GM12874 (cell line): ENCODE results near the gene DYRK4.

ENCODE experiments used
- CTCF ChIP-seq: IDR thresholded peaks from 2 replicates; pipeline ENCODE4 v1.5.1; 2011; ENCODE audit warnings: low read depth, mild to moderate bottlenecking, control low read depth, low read length, moderate library complexity; ENCODE audit not compliant: insufficient read depth

The DYRK4 gene

DNA sequence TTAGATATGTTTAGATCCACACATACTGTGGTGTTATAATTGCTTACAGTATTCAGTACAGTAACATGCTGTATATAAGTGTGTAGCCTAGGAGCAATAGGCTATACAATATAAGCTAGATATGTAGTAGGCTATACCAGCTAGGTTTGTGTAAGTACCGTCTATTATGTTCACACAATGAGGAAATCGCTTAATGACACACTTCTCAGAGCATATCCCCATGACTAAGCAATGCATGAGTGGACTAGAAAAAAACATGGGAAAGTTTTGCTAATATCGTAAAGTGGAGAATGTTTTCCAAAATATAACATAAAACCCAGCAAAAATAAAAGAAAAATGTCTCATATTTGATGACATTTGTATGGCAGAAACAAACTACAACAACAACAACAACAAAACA, 59.5 kb downstream of the DYRK4 start:
- no peak for TF ChIP-seq CTCF

- TF ChIP-seq CTCF, result no peak
Observed at GRCh38 chr12:4626543-4626942, 64.5 kb downstream of the DYRK4 start.

DNA sequence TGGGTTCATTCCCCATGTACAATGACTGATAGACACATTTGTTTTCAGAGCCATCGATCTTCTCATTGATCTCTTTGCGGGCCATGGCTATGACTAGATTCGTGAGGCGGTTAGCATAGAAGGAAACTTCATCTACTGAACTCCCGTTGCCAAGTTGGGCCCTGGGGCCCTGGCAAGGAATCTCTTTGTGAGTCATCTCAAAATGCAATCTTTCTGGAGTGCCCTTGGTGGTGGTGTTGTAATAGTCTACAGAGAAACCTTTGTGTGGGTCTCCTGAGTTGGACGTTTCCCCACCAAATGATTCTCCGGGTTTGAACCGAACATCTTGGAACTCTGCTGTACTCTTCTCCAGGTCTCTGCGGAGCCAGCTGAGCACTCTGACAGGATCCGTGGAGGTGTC, 66.4 kb downstream of the DYRK4 start:
- TF ChIP-seq CTCF, result no peak

DNA sequence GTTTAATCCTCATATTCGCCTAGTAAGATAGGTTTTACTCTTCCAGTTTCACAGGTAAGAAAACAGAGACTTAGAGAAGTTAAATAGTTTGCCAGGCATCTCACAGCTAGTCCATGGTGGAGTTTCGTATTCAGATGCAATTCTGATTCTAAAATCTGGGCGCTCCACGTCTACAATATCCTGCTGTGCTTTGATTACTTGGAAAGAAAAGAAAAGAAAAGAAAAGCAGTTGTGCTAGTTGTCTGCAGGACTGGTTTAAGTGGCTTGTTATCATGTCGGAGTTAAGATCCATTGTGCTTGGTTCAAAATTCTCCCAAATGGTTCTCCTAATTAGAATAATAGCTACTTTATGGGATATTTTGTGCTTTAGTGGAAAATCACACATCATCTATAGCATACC, 68.3 kb downstream of the DYRK4 start:
- no peak for TF ChIP-seq CTCF

- no peak for TF ChIP-seq CTCF
Observed at GRCh38 chr12:4643747-4644146, 81.7 kb downstream of the DYRK4 start.

DNA sequence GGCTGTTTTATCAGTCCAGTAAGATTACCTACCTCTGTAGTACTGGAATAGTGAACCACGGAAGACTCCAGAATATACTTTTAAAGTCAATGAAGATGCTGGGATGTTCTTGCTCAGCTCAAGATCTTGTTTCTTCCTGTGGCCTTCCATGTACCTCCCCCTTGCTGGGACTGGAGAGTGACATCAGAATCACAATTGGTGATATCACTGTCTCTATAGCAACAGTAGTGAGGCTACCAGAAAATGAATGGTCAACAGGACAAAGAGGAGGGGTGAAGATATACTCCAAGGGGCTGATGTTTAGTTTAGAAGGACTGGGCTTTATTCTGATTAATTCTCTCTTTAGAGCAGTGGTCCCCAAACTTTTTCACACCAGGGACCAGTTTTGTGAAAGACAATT, 83.0 kb downstream of the DYRK4 start:
- no peak for TF ChIP-seq CTCF

DNA sequence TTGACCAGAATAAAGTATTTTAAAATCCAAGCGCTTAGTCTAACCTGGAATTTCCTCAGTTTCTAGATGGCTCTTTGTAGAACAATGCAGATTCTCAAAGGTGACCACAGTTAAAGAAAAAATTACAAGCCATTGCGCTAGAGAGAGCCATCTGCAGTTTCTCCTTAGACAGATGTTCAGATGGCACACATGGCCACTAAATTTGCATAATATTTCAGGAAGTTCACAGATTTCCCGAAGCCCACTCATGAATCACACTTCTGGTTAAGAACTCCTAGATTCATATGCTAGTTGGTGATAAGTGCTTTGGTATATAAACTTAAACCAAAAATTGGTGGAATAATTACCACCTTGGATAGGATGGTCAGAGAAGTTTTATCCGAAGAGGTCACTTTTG, 86.1 kb downstream of the DYRK4 start:
- no peak for TF ChIP-seq CTCF

DNA sequence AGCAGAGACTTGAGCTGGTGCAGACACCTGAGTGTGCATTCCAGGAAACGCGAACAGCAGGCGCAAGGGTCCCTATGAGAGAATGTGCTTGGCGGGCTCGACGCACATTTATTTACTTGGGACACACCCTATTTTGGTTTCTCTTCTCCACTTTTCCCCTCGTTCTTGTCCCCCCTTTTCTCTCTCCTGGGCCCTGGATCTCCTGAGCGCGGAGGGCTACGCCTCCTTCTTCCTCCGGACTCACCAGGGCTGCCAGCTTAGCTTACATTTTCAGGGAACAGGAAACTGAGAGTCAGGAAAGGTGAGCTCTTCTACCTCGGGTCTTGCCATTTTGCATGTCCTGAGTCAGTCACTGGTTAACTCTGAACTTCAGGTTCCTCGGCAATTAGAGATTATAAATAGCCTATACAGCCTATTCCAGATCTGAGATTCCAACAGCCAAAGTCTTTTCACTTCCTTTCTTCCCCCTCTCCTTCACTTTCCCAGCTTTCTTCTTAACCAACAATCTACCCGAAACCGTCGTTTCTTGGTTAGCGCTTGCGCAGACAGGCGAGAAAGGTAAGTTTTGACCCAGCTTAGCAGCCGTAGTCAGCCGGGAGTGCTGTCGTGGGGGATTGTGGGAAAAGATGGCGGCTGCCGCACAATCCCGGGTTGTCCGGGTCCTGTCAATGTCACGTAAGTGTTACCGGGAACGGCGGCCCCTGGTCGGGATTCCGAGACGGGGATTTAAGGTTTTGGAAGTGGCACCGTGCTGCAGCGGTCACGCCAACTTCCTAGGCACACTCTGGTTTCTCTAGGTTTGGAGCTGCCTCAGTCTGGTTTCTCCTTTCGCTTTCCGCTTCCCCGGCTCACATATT, 86.7 kb downstream of the DYRK4 start, which contains the start of the genes AKAP3 and NDUFA9:
Gene AKAP3, minus strand, starts transcription at position 551 of the 857 bp plus-strand sequence. CDS start 10,855 bp downstream, outside the sequence.
Gene NDUFA9, plus strand, starts transcription at position 614 of the 857 bp plus-strand sequence. Its CDS starts 13 bp downstream, at position 627.
- no peak for TF ChIP-seq CTCF
